Measurements from ENCODE around the gene RAPGEF5.

The RAPGEF5 gene

DNA sequence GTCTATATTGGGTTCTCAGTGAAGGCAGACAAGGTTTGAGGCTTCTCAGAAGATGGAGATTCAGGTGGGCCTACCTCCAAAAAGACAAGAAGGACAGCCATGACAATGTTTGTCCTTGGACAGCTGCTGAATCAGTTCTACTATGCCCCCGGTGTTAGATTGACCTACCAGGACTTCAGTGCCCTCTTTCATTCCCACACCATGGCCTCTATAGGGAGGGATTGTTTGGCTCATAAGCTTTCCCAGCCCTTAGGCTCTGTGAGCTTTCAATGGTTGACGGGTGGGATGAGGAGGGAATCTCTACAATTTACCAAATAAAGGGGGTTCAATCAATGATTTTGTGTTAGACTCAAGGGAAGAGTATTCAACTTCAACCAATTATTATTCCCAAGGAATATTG is 23.4 kb upstream of the RAPGEF5 start:
- Histone ChIP-seq H2AFZ (no peak overlapping the region), H3K79me2 (no peaks in the 10 kb centered on the region), H3K4me3 (ENCODE audit: low read depth, low read length) (no peak overlapping the region), H3K27me3 (ENCODE audit: control insufficient read depth, insufficient read depth, low read length) (no peaks in the 10 kb centered on the region), H3K4me1 (no peaks in the 10 kb centered on the region), H3K27ac (no peak overlapping the region), H3K36me3 (ENCODE audit: control insufficient read depth, insufficient read depth, low read length) (no peaks in the 10 kb centered on the region), H3K4me2 (ENCODE audit: low read length) (no peak overlapping the region), H3K9me3 (ENCODE audit: control insufficient read depth, low read length) (no peaks in the 10 kb centered on the region), H3K9ac (no peak overlapping the region)
- TF ChIP-seq, protein P1, sequence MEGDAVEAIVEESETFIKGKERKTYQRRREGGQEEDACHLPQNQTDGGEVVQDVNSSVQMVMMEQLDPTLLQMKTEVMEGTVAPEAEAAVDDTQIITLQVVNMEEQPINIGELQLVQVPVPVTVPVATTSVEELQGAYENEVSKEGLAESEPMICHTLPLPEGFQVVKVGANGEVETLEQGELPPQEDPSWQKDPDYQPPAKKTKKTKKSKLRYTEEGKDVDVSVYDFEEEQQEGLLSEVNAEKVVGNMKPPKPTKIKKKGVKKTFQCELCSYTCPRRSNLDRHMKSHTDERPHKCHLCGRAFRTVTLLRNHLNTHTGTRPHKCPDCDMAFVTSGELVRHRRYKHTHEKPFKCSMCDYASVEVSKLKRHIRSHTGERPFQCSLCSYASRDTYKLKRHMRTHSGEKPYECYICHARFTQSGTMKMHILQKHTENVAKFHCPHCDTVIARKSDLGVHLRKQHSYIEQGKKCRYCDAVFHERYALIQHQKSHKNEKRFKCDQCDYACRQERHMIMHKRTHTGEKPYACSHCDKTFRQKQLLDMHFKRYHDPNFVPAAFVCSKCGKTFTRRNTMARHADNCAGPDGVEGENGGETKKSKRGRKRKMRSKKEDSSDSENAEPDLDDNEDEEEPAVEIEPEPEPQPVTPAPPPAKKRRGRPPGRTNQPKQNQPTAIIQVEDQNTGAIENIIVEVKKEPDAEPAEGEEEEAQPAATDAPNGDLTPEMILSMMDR (IDR thresholded peaks at IDR 0.05), result no peak

DNA sequence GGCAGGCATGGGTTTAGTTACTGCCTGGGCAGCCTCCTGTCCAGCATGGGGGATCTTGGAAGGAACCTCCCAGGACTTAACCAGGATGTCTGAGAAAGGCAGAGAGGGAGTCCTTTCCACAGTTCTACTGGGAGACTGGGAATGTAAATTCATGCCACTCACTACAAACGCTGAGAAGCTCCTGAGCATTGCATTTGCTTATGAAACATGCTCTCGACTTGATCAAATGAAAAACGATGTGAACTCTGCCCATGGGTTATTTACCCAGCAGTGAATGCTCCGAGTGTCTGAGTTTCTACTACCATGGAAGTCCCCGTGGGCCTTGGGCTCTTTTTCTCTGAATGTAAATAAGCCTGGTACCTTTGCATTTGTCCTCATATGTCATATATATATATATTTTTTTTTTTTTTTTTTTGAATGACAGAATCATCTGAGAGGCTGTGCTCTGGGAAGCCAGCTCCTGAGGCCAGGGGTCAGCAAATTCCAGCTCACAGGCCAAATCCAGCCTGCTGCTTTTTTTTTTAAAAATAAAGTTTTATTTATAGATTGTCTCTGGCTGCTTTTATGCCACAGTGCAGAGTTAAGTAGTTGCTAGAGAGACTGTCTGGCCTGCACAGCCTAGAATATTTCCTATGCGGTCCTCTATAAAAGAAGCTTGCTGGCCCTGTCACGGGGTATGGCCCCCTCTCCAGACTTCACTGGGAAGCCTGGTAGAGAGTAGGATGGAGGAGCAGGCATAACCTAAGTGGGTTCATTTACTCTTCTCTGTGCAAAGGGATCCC is 21.4 kb upstream of the RAPGEF5 start:
- no peaks in the 10 kb centered on the region for H3K36me3 ChIP-seq (ENCODE audit: control insufficient read depth, insufficient read depth, low read length)
- TF ChIP-seq, protein P1 (IDR thresholded peaks at IDR 0.05), result no peak
- H3K27ac ChIP-seq, result no peak overlapping the region
- no peaks in the 10 kb centered on the region for H3K79me2 ChIP-seq
- H3K27me3 ChIP-seq (ENCODE audit: control insufficient read depth, insufficient read depth, low read length), result no peaks in the 10 kb centered on the region
- H3K9me3 ChIP-seq (ENCODE audit: control insufficient read depth, low read length), result no peaks in the 10 kb centered on the region
- no peak overlapping the region for H3K9ac ChIP-seq
- H3K4me3 ChIP-seq (ENCODE audit: low read depth, low read length), result no peak overlapping the region
- H3K4me2 ChIP-seq (ENCODE audit: low read length), result no peak overlapping the region
- H2AFZ ChIP-seq, result no peak overlapping the region
- H3K4me1 ChIP-seq, result peaks cover 3% of the 10 kb centered on the region

DNA sequence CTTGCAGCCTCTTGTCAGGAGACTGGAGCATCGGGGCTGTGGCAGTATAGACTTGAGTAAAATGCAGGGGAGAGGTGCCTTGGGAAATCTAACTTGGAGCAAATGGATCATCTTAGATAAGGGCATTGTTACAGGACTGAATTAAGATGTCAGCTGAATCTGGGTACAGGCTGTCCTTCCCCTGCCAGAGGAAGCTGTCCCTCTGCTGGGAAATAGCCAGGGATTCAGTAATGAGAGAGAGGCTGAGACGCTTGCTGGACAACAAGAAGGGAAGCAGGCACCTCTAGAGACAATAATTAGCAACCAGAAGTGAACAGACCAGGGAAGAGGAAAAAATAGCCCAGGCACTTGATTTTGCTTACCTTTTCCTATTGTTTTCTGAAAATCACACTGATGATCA is 20.7 kb upstream of the RAPGEF5 start:
- Histone ChIP-seq H3K27me3 (ENCODE audit: control insufficient read depth, insufficient read depth, low read length) (no peaks in the 10 kb centered on the region), H3K4me2 (ENCODE audit: low read length) (no peak overlapping the region), H3K9ac (no peak overlapping the region), H3K36me3 (ENCODE audit: control insufficient read depth, insufficient read depth, low read length) (no peaks in the 10 kb centered on the region), H3K4me3 (ENCODE audit: low read depth, low read length) (no peak overlapping the region), H3K27ac (no peak overlapping the region), H3K4me1 (peaks cover 3% of the 10 kb centered on the region), H3K9me3 (ENCODE audit: control insufficient read depth, low read length) (no peaks in the 10 kb centered on the region), H2AFZ (no peak overlapping the region), H3K79me2 (no peaks in the 10 kb centered on the region)
- TF ChIP-seq, protein P1 (IDR thresholded peaks at IDR 0.05), result no peak

DNA sequence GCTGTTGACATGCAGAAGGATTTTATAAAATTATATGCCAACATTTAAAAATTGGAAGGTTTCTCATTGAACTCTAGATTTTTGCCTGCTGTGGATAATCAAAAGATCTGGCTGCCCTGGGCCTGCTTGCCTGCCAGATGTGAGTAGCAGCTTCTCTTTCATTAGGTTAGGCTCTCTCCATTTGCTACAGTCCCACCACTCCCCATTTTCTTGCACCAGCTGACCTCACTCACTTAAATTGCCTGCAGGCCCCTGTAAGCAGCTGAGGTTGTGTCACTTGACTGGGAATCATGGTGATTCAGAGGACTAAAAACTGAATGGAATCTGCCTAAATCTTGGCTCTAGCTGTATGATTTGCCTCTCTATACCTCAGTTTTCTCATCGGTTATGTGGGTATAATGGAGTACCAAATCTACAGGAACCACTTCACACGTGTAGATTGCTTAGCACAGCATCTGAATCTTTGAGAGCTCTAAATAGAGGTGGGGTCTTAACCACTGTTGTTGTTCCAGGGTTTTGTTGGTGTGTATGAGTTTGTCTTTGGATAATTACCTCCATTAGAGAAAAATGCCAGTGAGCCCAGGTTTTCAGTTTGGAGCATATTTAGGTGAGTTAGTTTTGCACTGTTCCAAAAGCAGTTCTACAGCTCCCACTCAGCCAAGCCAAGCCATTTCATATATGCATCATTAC is 18.6 kb upstream of the RAPGEF5 start:
- Histone ChIP-seq H3K4me1 (peaks cover 3% of the 10 kb centered on the region), H3K9ac (no peak overlapping the region), H3K4me3 (ENCODE audit: low read depth, low read length) (no peak overlapping the region), H3K27me3 (ENCODE audit: control insufficient read depth, insufficient read depth, low read length) (no peaks in the 10 kb centered on the region), H2AFZ (no peak overlapping the region), H3K9me3 (ENCODE audit: control insufficient read depth, low read length) (no peaks in the 10 kb centered on the region), H3K79me2 (no peaks in the 10 kb centered on the region), H3K27ac (no peak overlapping the region), H3K36me3 (ENCODE audit: control insufficient read depth, insufficient read depth, low read length) (no peaks in the 10 kb centered on the region), H3K4me2 (ENCODE audit: low read length) (no peak overlapping the region)
- TF ChIP-seq, protein P1 (IDR thresholded peaks at IDR 0.05), result no peak

Data from parathyroid adenoma (tissue), 2 donors.